GM23338 (cell line): Measurements from ENCODE around the gene PELI1. TPM values are rescaled to one million over a fixed set of nuclear protein-coding genes. Genes with fewer than 3 reads are reported as not detected.

Experiments used
- ATAC-seq: fragments of 200-7000 bp; cut with Tn5 transposase; 3 replicates; pipeline ENCODE4 v1.9.1; 2020
- DNase-seq: peaks from one replicate; pipeline ENCODE4 v3.0.0-alpha.2; 2015; ENCODE audit warnings: low spot score
- H2AFZ ChIP-seq: fragments of 200-600 bp; sonication (generic); 2 replicates; pipeline ENCODE4 v1.8.0; 2016; ENCODE audit warnings: antibody characterized with exemption, mild to moderate bottlenecking, moderate library complexity
- H3F3A ChIP-seq: fragments of 200-600 bp; sonication (generic); replicated peaks from 2 replicates; pipeline ENCODE4 v1.8.0; 2017; ENCODE audit warnings: antibody characterized with exemption, mixed run types, low read depth
- H3K27ac ChIP-seq: fragments of 200-600 bp; sonication (generic); 2 replicates; pipeline ENCODE4 v1.6.1; 2016; ENCODE audit warnings: low read depth
- H3K27me3 ChIP-seq: fragments of 200-600 bp; sonication (generic); 2 replicates; pipeline ENCODE4 v1.8.0; 2016; ENCODE audit warnings: mild to moderate bottlenecking, mixed run types, moderate library complexity; ENCODE audit not compliant: insufficient read depth
- H3K36me3 ChIP-seq: fragments of 200-600 bp; sonication (generic); 2 replicates; pipeline ENCODE4 v1.8.0; 2016; ENCODE audit warnings: mild to moderate bottlenecking; ENCODE audit not compliant: insufficient read depth
- H3K4me1 ChIP-seq: fragments of 200-600 bp; sonication (generic); 2 replicates; pipeline ENCODE4 v1.8.0; 2016; ENCODE audit warnings: mild to moderate bottlenecking, moderate library complexity; ENCODE audit not compliant: insufficient read depth
- H3K4me2 ChIP-seq: fragments of 200-600 bp; sonication (generic); 2 replicates; pipeline ENCODE4 v1.7.1; 2017; ENCODE audit warnings: mixed run types
- H3K4me3 ChIP-seq: fragments of 200-600 bp; sonication (generic); 2 replicates; pipeline ENCODE4 v1.6.1; 2016; ENCODE audit warnings: mixed run types
- H3K79me2 ChIP-seq: fragments of 200-600 bp; sonication (generic); replicated peaks from 2 replicates; pipeline ENCODE4 v1.8.0; 2017; ENCODE audit warnings: mild to moderate bottlenecking; ENCODE audit not compliant: insufficient read depth
- H3K9me2 ChIP-seq: fragments of 200-600 bp; sonication (generic); 2 replicates; pipeline ENCODE4 v1.8.0; 2017; ENCODE audit not compliant: insufficient read depth
- H4K20me1 ChIP-seq: fragments of 200-600 bp; sonication (generic); replicated peaks from 2 replicates; pipeline ENCODE4 v1.8.0; 2017; ENCODE audit warnings: mild to moderate bottlenecking; ENCODE audit not compliant: insufficient read depth
- H3K27ac Mint-ChIP-seq: 2 replicates; pipeline ENCODE4 v1.8.0; 2020; ENCODE audit warnings: inconsistent platforms, mild to moderate bottlenecking, moderate library complexity, mixed read lengths
- H3K27me3 Mint-ChIP-seq: 3 replicates; pipeline ENCODE4 v1.8.0; 2022; ENCODE audit warnings: low read depth, mild to moderate bottlenecking, moderate library complexity, mixed read lengths, inconsistent platforms; ENCODE audit not compliant: insufficient read depth, poor library complexity
- H3K36me3 Mint-ChIP-seq: 3 replicates; pipeline ENCODE4 v1.8.0; 2021; ENCODE audit warnings: low read depth, mild to moderate bottlenecking, inconsistent platforms, moderate library complexity, mixed read lengths
- H3K4me1 Mint-ChIP-seq: 3 replicates; pipeline ENCODE4 v1.8.0; 2020; ENCODE audit warnings: mild to moderate bottlenecking, inconsistent platforms, mixed read lengths
- H3K4me3 Mint-ChIP-seq: 3 replicates; pipeline ENCODE4 v1.8.0; 2021; ENCODE audit warnings: moderate library complexity, mild to moderate bottlenecking, inconsistent platforms, mixed read lengths
- H3K9me3 Mint-ChIP-seq: 3 replicates; pipeline ENCODE4 v1.8.0; 2020; ENCODE audit warnings: moderate library complexity, mild to moderate bottlenecking, inconsistent platforms, mixed read lengths
- CREB1 ChIP-seq: fragments of 250-450 bp; sonication (Bioruptor Pico); IDR thresholded peaks from 2 replicates; pipeline ENCODE4 v1.5.0; 2020; ENCODE audit warnings: low read depth, mild to moderate bottlenecking, moderate library complexity
- EZH2 ChIP-seq: fragments of 200-600 bp; sonication (generic); IDR thresholded peaks from one replicate; pipeline ENCODE4 v1.8.0; 2017; ENCODE audit warnings: antibody characterized with exemption, mild to moderate bottlenecking, low read depth; ENCODE audit not compliant: unreplicated experiment
- EZH2phosphoT487 ChIP-seq: fragments of 200-600 bp; sonication (generic); IDR thresholded peaks from one replicate; pipeline ENCODE4 v1.8.1; 2018; ENCODE audit warnings: antibody characterized with exemption; ENCODE audit not compliant: unreplicated experiment
- JUNB ChIP-seq: IDR thresholded peaks from one replicate; pipeline ENCODE4 v1.6.1; 2016; ENCODE audit warnings: antibody characterized with exemption; ENCODE audit not compliant: unreplicated experiment
- NANOG ChIP-seq: IDR thresholded peaks from 2 replicates; pipeline ENCODE4 v1.6.1; 2016; ENCODE audit warnings: antibody characterized with exemption, borderline replicate concordance
- POLR2AphosphoS5 ChIP-seq: IDR thresholded peaks from 2 replicates; pipeline ENCODE4 v1.6.1; 2016; ENCODE audit warnings: antibody characterized with exemption, low read depth
- STAT1 ChIP-seq: IDR thresholded peaks from one replicate; pipeline ENCODE4 v1.6.1; 2016; ENCODE audit warnings: antibody characterized with exemption; ENCODE audit not compliant: unreplicated experiment
- ZNF114 ChIP-seq: fragments of 250-450 bp; sonication (Bioruptor Pico); IDR thresholded peaks from 2 replicates; pipeline ENCODE4 v1.5.0; 2020; ENCODE audit warnings: mild to moderate bottlenecking, moderate library complexity
- ZNF331 ChIP-seq: fragments of 250-450 bp; sonication (Bioruptor Pico); IDR thresholded peaks from 2 replicates; pipeline ENCODE4 v1.5.0; 2020; ENCODE audit warnings: low read depth, mild to moderate bottlenecking, moderate library complexity
- polyA plus RNA-seq: library from polyadenylated mRNA; unstranded; fragments of >200 nt; fragmentation: Nextera tagmentation; extraction: Ambion mirVana; gene quantifications from 2 replicates; pipeline ENCODE4 v1.2.1, GENCODE V29; 2016
- total RNA-seq: library from RNA; depleted of rRNA; stranded (reverse); fragments of >200 nt; shearing (Covaris generic); gene quantifications from 2 replicates; pipeline ENCODE4 v1.2.3, GENCODE V29; 2014
- TF ChIP-seq, protein P1 (sequence below): IDR thresholded peaks from 2 replicates; pipeline ENCODE4 v1.6.1; 2016; ENCODE audit warnings: antibody characterized with exemption
- TF ChIP-seq, protein P2 (sequence below): IDR thresholded peaks from one replicate; pipeline ENCODE4 v1.6.1; 2018; ENCODE audit warnings: antibody characterized with exemption; ENCODE audit not compliant: unreplicated experiment
- TF ChIP-seq, protein P3 (sequence below), 2 experiments: fragments of 200-600 bp in 1 of 2; sonication (generic) in 1 of 2; conservative IDR thresholded peaks; 2 replicates each; pipeline versions ENCODE4 v1.5.1 to v1.6.1; 2016 to 2017; ENCODE audit warnings: antibody characterized with exemption in 2 of 2, low read depth in 2 of 2, mild to moderate bottlenecking in 2 of 2, moderate library complexity in 1 of 2
- TF ChIP-seq, protein P4 (sequence below): fragments of 250-450 bp; sonication (Bioruptor Pico); IDR thresholded peaks from 2 replicates; pipeline ENCODE4 v1.5.0; 2020; ENCODE audit warnings: mild to moderate bottlenecking, moderate library complexity

The PELI1 gene
- total and polyA plus RNA-seq, 2 experiments from 2014 or later = 32.4 to 61.8 TPM

DNA sequence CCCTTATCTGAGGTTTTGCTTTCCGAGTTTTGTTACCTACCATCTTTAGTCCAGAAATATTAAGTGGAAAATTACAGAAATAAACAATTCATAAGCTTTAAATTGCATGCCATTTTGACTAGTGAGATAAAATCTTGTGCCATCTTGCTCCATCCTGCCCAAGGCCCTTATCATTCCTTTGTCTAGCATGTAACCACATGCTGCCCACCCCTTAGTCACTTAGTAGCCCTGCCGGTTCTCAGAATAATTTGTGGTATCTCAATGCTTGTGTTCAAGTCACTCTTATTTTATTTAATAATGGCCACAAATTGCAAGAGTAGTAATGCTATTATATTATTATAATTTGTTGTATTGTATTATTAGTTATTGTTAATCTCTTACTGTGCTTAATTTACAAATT lies 88.2 kb downstream of the PELI1 start:
- TF ChIP-seq POLR2AphosphoS5 = no peak
- no peak for TF ChIP-seq JUNB
- TF ChIP-seq EZH2phosphoT487 = no peak
- TF ChIP-seq, protein P1, sequence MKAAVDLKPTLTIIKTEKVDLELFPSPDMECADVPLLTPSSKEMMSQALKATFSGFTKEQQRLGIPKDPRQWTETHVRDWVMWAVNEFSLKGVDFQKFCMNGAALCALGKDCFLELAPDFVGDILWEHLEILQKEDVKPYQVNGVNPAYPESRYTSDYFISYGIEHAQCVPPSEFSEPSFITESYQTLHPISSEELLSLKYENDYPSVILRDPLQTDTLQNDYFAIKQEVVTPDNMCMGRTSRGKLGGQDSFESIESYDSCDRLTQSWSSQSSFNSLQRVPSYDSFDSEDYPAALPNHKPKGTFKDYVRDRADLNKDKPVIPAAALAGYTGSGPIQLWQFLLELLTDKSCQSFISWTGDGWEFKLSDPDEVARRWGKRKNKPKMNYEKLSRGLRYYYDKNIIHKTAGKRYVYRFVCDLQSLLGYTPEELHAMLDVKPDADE = no peak
- TF ChIP-seq ZNF331 (CRISPR knock-in tag) = no peak
- TF ChIP-seq ZNF114 (CRISPR knock-in tag) = no peak
- TF ChIP-seq, protein P2, sequence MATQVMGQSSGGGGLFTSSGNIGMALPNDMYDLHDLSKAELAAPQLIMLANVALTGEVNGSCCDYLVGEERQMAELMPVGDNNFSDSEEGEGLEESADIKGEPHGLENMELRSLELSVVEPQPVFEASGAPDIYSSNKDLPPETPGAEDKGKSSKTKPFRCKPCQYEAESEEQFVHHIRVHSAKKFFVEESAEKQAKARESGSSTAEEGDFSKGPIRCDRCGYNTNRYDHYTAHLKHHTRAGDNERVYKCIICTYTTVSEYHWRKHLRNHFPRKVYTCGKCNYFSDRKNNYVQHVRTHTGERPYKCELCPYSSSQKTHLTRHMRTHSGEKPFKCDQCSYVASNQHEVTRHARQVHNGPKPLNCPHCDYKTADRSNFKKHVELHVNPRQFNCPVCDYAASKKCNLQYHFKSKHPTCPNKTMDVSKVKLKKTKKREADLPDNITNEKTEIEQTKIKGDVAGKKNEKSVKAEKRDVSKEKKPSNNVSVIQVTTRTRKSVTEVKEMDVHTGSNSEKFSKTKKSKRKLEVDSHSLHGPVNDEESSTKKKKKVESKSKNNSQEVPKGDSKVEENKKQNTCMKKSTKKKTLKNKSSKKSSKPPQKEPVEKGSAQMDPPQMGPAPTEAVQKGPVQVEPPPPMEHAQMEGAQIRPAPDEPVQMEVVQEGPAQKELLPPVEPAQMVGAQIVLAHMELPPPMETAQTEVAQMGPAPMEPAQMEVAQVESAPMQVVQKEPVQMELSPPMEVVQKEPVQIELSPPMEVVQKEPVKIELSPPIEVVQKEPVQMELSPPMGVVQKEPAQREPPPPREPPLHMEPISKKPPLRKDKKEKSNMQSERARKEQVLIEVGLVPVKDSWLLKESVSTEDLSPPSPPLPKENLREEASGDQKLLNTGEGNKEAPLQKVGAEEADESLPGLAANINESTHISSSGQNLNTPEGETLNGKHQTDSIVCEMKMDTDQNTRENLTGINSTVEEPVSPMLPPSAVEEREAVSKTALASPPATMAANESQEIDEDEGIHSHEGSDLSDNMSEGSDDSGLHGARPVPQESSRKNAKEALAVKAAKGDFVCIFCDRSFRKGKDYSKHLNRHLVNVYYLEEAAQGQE = no peak
- TF ChIP-seq STAT1 = no peak
- TF ChIP-seq, protein P3, sequence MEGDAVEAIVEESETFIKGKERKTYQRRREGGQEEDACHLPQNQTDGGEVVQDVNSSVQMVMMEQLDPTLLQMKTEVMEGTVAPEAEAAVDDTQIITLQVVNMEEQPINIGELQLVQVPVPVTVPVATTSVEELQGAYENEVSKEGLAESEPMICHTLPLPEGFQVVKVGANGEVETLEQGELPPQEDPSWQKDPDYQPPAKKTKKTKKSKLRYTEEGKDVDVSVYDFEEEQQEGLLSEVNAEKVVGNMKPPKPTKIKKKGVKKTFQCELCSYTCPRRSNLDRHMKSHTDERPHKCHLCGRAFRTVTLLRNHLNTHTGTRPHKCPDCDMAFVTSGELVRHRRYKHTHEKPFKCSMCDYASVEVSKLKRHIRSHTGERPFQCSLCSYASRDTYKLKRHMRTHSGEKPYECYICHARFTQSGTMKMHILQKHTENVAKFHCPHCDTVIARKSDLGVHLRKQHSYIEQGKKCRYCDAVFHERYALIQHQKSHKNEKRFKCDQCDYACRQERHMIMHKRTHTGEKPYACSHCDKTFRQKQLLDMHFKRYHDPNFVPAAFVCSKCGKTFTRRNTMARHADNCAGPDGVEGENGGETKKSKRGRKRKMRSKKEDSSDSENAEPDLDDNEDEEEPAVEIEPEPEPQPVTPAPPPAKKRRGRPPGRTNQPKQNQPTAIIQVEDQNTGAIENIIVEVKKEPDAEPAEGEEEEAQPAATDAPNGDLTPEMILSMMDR (conservative IDR thresholded peaks at IDR 0.05; ENCODE audit: low read depth in 2 of 2) = no peak
- no peak for TF ChIP-seq CREB1 (CRISPR knock-in tag)
- TF ChIP-seq, protein P4, sequence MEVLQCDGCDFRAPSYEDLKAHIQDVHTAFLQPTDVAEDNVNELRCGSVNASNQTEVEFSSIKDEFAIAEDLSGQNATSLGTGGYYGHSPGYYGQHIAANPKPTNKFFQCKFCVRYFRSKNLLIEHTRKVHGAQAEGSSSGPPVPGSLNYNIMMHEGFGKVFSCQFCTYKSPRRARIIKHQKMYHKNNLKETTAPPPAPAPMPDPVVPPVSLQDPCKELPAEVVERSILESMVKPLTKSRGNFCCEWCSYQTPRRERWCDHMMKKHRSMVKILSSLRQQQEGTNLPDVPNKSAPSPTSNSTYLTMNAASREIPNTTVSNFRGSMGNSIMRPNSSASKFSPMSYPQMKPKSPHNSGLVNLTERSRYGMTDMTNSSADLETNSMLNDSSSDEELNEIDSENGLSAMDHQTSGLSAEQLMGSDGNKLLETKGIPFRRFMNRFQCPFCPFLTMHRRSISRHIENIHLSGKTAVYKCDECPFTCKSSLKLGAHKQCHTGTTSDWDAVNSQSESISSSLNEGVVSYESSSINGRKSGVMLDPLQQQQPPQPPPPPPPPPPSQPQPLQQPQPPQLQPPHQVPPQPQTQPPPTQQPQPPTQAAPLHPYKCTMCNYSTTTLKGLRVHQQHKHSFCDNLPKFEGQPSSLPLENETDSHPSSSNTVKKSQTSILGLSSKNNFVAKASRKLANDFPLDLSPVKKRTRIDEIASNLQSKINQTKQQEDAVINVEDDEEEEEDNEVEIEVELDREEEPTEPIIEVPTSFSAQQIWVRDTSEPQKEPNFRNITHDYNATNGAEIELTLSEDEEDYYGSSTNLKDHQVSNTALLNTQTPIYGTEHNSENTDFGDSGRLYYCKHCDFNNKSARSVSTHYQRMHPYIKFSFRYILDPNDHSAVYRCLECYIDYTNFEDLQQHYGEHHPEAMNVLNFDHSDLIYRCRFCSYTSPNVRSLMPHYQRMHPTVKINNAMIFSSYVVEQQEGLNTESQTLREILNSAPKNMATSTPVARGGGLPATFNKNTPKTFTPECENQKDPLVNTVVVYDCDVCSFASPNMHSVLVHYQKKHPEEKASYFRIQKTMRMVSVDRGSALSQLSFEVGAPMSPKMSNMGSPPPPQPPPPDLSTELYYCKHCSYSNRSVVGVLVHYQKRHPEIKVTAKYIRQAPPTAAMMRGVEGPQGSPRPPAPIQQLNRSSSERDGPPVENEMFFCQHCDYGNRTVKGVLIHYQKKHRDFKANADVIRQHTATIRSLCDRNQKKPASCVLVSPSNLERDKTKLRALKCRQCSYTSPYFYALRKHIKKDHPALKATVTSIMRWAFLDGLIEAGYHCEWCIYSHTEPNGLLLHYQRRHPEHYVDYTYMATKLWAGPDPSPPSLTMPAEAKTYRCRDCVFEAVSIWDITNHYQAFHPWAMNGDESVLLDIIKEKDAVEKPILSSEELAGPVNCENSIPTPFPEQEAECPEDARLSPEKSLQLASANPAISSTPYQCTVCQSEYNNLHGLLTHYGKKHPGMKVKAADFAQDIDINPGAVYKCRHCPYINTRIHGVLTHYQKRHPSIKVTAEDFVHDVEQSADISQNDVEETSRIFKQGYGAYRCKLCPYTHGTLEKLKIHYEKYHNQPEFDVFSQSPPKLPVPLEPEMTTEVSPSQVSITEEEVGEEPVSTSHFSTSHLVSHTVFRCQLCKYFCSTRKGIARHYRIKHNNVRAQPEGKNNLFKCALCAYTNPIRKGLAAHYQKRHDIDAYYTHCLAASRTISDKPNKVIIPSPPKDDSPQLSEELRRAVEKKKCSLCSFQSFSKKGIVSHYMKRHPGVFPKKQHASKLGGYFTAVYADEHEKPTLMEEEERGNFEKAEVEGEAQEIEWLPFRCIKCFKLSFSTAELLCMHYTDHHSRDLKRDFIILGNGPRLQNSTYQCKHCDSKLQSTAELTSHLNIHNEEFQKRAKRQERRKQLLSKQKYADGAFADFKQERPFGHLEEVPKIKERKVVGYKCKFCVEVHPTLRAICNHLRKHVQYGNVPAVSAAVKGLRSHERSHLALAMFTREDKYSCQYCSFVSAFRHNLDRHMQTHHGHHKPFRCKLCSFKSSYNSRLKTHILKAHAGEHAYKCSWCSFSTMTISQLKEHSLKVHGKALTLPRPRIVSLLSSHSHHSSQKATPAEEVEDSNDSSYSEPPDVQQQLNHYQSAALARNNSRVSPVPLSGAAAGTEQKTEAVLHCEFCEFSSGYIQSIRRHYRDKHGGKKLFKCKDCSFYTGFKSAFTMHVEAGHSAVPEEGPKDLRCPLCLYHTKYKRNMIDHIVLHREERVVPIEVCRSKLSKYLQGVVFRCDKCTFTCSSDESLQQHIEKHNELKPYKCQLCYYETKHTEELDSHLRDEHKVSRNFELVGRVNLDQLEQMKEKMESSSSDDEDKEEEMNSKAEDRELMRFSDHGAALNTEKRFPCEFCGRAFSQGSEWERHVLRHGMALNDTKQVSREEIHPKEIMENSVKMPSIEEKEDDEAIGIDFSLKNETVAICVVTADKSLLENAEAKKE (CRISPR knock-in tag) = no peak
- TF ChIP-seq NANOG = no peak
- no peak for TF ChIP-seq EZH2
- Mint-ChIP-seq H3K4me1 (peaks cover 31% of the 10 kb centered on the region), H3K27ac (no peak overlapping the region), H3K9me3 (no peaks in the 10 kb centered on the region), H3K36me3 (no peaks in the 10 kb centered on the region), H3K4me3 (no peak overlapping the region), H3K27me3 (no peaks in the 10 kb centered on the region)
- Histone ChIP-seq H3K4me2 (no peak overlapping the region), H3K27me3 (no peaks in the 10 kb centered on the region), H3K79me2 (no peaks in the 10 kb centered on the region), H3K27ac (no peak overlapping the region), H4K20me1 (no peaks in the 10 kb centered on the region), H3K9me2 (no peaks in the 10 kb centered on the region), H2AFZ (no peak overlapping the region), H3K4me3 (no peak overlapping the region), H3K4me1 (peaks cover 13% of the 10 kb centered on the region), H3F3A (0 out of 2 replicates have a peak, but pooled peaks cover 3% of the 10 kb centered on the region), H3K36me3 (no peaks in the 10 kb centered on the region)
- no peak for DNase-seq
- ATAC-seq = no peak
